SK-N-SH (cell line): ENCODE data around the gene PFAS.

ENCODE experiments used
- EZH2phosphoT487 ChIP-seq: fragments of 200-600 bp; sonication (generic); IDR thresholded peaks from 2 replicates; pipeline ENCODE4 v1.6.1; 2017; ENCODE audit warnings: low read depth, mixed run types, mild to moderate bottlenecking, antibody characterized with exemption, moderate library complexity, borderline replicate concordance
- GABPA ChIP-seq: IDR thresholded peaks from 2 replicates; pipeline ENCODE4 v1.4.0; 2012; ENCODE audit warnings: low read depth, mild to moderate bottlenecking
- MEF2A ChIP-seq: IDR thresholded peaks from 2 replicates; pipeline ENCODE4 v1.4.0; 2012; ENCODE audit warnings: low read depth, borderline replicate concordance
- MXI1 ChIP-seq: IDR thresholded peaks from 2 replicates; pipeline ENCODE4 v1.6.1; 2012; ENCODE audit warnings: mild to moderate bottlenecking, low read depth, low read length, improper control_type of control experiment
- POLR2AphosphoS5 ChIP-seq: IDR thresholded peaks from 2 replicates; pipeline ENCODE4 v1.6.1; 2012; ENCODE audit warnings: low read depth, low read length
- RAD21 ChIP-seq: IDR thresholded peaks from 2 replicates; pipeline ENCODE4 v1.6.1; 2012; ENCODE audit warnings: mild to moderate bottlenecking, low read length
- RFX5 ChIP-seq: IDR thresholded peaks from 2 replicates; pipeline ENCODE4 v1.6.1; 2012; ENCODE audit warnings: mild to moderate bottlenecking, improper control_type of control experiment, low read length
- TAF1 ChIP-seq: IDR thresholded peaks from 2 replicates; pipeline ENCODE4 v1.6.1; 2012; ENCODE audit warnings: low read depth, mild to moderate bottlenecking, low read length, moderate library complexity, borderline replicate concordance
- TEAD4 ChIP-seq: IDR thresholded peaks from 2 replicates; pipeline ENCODE4 v1.4.0; 2012; ENCODE audit warnings: mild to moderate bottlenecking, borderline replicate concordance; ENCODE audit not compliant: insufficient read depth
- TF ChIP-seq, protein P1 (sequence below): fragments of 200-600 bp; sonication (generic); IDR thresholded peaks from 2 replicates; pipeline ENCODE4 v1.6.1; 2017; ENCODE audit warnings: antibody characterized with exemption, mild to moderate bottlenecking, moderate library complexity
- TF ChIP-seq, protein P2 (sequence below): IDR thresholded peaks from 2 replicates; pipeline ENCODE4 v1.6.1; 2012; ENCODE audit warnings: mild to moderate bottlenecking, low read depth, low read length, moderate library complexity

DNA sequence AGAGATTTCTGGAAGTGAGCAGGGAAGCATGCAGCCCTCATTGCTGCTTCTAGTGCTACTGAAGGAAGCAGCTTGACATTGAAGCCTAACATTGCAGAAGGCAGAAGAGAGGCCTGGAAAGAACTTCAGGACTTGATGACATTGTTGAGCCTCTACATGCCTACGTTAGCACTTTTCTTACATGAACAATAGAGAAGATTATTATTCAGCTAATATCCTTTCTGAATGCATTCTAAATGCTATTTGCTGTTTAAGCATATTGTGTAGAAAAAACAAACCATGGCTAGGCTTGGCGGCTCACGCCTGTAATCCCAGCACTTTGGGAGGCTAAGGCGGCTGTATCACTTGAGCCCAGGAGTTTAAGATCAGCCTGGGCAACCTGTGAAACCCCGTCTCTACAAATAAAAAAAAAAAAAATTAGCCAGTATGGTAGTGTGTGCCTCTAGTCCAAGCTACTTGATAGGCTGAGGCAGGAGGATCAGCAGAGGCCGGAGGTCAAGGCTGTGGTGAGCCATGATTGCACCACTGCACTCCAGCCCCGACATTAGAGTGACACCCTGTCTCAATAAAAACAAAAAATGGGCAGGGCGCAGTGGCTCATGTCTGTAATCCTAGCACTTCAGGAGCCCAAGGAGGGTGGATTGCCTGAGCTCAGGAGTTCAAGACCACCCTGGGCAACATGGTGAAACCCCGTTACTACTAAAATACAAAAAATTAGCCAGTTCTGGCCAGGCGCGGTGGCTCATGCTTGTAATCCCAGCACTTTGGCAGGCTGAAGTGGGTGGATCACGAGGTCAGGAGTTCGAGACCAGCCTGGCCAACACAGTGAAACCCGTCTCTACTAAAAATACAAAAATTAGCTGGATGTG lies 36.5 kb upstream of the PFAS start:
- TF ChIP-seq, protein P1, sequence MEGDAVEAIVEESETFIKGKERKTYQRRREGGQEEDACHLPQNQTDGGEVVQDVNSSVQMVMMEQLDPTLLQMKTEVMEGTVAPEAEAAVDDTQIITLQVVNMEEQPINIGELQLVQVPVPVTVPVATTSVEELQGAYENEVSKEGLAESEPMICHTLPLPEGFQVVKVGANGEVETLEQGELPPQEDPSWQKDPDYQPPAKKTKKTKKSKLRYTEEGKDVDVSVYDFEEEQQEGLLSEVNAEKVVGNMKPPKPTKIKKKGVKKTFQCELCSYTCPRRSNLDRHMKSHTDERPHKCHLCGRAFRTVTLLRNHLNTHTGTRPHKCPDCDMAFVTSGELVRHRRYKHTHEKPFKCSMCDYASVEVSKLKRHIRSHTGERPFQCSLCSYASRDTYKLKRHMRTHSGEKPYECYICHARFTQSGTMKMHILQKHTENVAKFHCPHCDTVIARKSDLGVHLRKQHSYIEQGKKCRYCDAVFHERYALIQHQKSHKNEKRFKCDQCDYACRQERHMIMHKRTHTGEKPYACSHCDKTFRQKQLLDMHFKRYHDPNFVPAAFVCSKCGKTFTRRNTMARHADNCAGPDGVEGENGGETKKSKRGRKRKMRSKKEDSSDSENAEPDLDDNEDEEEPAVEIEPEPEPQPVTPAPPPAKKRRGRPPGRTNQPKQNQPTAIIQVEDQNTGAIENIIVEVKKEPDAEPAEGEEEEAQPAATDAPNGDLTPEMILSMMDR = no peak
- TF ChIP-seq TEAD4 = no peak
- no peak for TF ChIP-seq GABPA
- TF ChIP-seq, protein P2, sequence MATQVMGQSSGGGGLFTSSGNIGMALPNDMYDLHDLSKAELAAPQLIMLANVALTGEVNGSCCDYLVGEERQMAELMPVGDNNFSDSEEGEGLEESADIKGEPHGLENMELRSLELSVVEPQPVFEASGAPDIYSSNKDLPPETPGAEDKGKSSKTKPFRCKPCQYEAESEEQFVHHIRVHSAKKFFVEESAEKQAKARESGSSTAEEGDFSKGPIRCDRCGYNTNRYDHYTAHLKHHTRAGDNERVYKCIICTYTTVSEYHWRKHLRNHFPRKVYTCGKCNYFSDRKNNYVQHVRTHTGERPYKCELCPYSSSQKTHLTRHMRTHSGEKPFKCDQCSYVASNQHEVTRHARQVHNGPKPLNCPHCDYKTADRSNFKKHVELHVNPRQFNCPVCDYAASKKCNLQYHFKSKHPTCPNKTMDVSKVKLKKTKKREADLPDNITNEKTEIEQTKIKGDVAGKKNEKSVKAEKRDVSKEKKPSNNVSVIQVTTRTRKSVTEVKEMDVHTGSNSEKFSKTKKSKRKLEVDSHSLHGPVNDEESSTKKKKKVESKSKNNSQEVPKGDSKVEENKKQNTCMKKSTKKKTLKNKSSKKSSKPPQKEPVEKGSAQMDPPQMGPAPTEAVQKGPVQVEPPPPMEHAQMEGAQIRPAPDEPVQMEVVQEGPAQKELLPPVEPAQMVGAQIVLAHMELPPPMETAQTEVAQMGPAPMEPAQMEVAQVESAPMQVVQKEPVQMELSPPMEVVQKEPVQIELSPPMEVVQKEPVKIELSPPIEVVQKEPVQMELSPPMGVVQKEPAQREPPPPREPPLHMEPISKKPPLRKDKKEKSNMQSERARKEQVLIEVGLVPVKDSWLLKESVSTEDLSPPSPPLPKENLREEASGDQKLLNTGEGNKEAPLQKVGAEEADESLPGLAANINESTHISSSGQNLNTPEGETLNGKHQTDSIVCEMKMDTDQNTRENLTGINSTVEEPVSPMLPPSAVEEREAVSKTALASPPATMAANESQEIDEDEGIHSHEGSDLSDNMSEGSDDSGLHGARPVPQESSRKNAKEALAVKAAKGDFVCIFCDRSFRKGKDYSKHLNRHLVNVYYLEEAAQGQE = no peak
- TF ChIP-seq RFX5 = no peak
- TF ChIP-seq MXI1 = no peak
- no peak for TF ChIP-seq EZH2phosphoT487
- no peak for TF ChIP-seq RAD21
- no peak for TF ChIP-seq MEF2A
- TF ChIP-seq TAF1 = no peak
- TF ChIP-seq POLR2AphosphoS5 = no peak
